ENCODE results near the gene POFUT1. TPM values are rescaled to one million over a fixed set of nuclear protein-coding genes. Genes with fewer than 3 reads are reported as not detected.

POFUT1 gene
- total RNA-seq, 1 experiment from 2014 or later: 29.4 TPM

- TF ChIP-seq STAT6 (CRISPR knock-in tag; conservative IDR thresholded peaks at IDR 0.05; ENCODE audit: low read depth): no peak
- TF ChIP-seq, protein P1, sequence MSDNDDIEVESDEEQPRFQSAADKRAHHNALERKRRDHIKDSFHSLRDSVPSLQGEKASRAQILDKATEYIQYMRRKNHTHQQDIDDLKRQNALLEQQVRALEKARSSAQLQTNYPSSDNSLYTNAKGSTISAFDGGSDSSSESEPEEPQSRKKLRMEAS (CRISPR knock-in tag; IDR thresholded peaks at IDR 0.05): no peak; the same call in 1 of the 2 replicates
Observed at GRCh38 chr20:32190616-32191415, 16.9 kb upstream of the POFUT1 start (continued).

GRCh38 chr20:32191422-32191821 lies 16.3 kb upstream of the POFUT1 start:
- ATAC-seq: no peak
- H3K4me3 Mint-ChIP-seq: peak overlapping the region; percentile 75; the same call in 1 of the 2 replicates
- no peak for DNase-seq (ENCODE audit: low spot score)
- CTCF ChIA-PET: no interaction called here
- H3K36me3 Mint-ChIP-seq: peaks cover 17% of the 10 kb centered on the region
- H3K9me3 Mint-ChIP-seq: no peaks in the 10 kb centered on the region
- POLR2A ChIA-PET: no interaction called here
- H3K27ac Mint-ChIP-seq: no peak overlapping the region
- H3K27me3 Mint-ChIP-seq (ENCODE audit: low read depth): no peaks in the 10 kb centered on the region; the same call in 1 of the 2 replicates
- peaks cover 20% of the 10 kb centered on the region for H3K4me1 Mint-ChIP-seq
- TF ChIP-seq OVOL2 (CRISPR knock-in tag; IDR thresholded peaks at IDR 0.05; ENCODE audit: borderline replicate concordance): no peak
- TF ChIP-seq MLX (CRISPR knock-in tag; IDR thresholded peaks at IDR 0.05): no peak
- TF ChIP-seq NR3C1 (CRISPR knock-in tag; conservative IDR thresholded peaks at IDR 0.05; ENCODE audit: low read depth): no peak
- TF ChIP-seq FOXJ3 (CRISPR knock-in tag; IDR thresholded peaks at IDR 0.05; ENCODE audit: borderline replicate concordance): no peak
- no peak for TF ChIP-seq ATF1 (CRISPR knock-in tag; IDR thresholded peaks at IDR 0.05)
- TF ChIP-seq ZNF396 (CRISPR knock-in tag; IDR thresholded peaks at IDR 0.05; ENCODE audit: borderline replicate concordance): no peak
- TF ChIP-seq ZNF671 (CRISPR knock-in tag; IDR thresholded peaks at IDR 0.05): no peak
- TF ChIP-seq, protein P2, sequence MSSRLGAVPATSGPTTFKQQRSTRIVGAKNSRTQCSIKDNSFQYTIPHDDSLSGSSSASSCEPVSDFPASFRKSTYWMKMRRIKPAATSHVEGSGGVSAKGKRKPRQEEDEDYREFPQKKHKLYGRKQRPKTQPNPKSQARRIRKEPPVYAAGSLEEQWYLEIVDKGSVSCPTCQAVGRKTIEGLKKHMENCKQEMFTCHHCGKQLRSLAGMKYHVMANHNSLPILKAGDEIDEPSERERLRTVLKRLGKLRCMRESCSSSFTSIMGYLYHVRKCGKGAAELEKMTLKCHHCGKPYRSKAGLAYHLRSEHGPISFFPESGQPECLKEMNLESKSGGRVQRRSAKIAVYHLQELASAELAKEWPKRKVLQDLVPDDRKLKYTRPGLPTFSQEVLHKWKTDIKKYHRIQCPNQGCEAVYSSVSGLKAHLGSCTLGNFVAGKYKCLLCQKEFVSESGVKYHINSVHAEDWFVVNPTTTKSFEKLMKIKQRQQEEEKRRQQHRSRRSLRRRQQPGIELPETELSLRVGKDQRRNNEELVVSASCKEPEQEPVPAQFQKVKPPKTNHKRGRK (CRISPR knock-in tag; IDR thresholded peaks at IDR 0.05; ENCODE audit: borderline replicate concordance): no peak
- no peak for TF ChIP-seq TP53 (CRISPR knock-in tag; IDR thresholded peaks at IDR 0.05)
- no peak for TF ChIP-seq ETV6 (CRISPR knock-in tag; IDR thresholded peaks at IDR 0.05)
- no peak for TF ChIP-seq ELF4 (CRISPR knock-in tag; IDR thresholded peaks at IDR 0.05; ENCODE audit: low read depth)
- TF ChIP-seq, protein P3, sequence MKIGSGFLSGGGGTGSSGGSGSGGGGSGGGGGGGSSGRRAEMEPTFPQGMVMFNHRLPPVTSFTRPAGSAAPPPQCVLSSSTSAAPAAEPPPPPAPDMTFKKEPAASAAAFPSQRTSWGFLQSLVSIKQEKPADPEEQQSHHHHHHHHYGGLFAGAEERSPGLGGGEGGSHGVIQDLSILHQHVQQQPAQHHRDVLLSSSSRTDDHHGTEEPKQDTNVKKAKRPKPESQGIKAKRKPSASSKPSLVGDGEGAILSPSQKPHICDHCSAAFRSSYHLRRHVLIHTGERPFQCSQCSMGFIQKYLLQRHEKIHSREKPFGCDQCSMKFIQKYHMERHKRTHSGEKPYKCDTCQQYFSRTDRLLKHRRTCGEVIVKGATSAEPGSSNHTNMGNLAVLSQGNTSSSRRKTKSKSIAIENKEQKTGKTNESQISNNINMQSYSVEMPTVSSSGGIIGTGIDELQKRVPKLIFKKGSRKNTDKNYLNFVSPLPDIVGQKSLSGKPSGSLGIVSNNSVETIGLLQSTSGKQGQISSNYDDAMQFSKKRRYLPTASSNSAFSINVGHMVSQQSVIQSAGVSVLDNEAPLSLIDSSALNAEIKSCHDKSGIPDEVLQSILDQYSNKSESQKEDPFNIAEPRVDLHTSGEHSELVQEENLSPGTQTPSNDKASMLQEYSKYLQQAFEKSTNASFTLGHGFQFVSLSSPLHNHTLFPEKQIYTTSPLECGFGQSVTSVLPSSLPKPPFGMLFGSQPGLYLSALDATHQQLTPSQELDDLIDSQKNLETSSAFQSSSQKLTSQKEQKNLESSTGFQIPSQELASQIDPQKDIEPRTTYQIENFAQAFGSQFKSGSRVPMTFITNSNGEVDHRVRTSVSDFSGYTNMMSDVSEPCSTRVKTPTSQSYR (CRISPR knock-in tag; IDR thresholded peaks at IDR 0.05): no peak
- TF ChIP-seq PREB (CRISPR knock-in tag; IDR thresholded peaks at IDR 0.05; ENCODE audit: borderline replicate concordance): no peak
- no peak for TF ChIP-seq E2F5 (CRISPR knock-in tag; IDR thresholded peaks at IDR 0.05)
- TF ChIP-seq ZNF317 (CRISPR knock-in tag; IDR thresholded peaks at IDR 0.05; ENCODE audit: borderline replicate concordance, low read depth): no peak
- no peak for TF ChIP-seq ESRRA (CRISPR knock-in tag; IDR thresholded peaks at IDR 0.05; ENCODE audit: borderline replicate concordance)
- TF ChIP-seq ZNF263 (CRISPR knock-in tag; IDR thresholded peaks at IDR 0.05; ENCODE audit: low read depth): no peak
